ENCODE results near the gene MBTPS1.

DNA sequence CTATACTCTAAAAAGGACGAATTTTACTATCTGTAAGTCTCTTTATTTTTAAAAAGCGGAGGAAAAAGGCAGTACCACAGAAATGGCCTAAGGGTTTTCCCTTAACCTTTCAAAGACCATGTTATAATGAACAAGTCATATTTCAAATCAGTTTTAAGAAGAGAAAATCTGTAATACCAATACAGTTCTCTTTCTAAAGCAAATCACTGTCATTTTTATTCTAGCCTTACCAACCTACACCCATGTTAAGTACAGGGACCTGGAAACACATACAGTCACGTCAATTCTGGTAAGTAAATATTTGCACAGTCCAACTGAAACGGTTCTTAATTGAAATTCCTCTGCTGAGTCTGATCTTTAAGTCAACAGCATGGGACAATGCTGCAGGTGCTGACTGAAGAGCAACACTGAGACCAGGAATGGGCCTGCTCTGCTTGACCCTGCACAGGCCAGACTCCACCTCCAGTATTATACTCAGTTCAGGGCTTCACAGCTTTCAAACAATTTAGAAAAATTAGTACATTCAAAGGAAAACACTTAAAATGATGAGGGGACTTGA lies 20.2 kb downstream of the MBTPS1 start:
- TF ChIP-seq, protein P1, sequence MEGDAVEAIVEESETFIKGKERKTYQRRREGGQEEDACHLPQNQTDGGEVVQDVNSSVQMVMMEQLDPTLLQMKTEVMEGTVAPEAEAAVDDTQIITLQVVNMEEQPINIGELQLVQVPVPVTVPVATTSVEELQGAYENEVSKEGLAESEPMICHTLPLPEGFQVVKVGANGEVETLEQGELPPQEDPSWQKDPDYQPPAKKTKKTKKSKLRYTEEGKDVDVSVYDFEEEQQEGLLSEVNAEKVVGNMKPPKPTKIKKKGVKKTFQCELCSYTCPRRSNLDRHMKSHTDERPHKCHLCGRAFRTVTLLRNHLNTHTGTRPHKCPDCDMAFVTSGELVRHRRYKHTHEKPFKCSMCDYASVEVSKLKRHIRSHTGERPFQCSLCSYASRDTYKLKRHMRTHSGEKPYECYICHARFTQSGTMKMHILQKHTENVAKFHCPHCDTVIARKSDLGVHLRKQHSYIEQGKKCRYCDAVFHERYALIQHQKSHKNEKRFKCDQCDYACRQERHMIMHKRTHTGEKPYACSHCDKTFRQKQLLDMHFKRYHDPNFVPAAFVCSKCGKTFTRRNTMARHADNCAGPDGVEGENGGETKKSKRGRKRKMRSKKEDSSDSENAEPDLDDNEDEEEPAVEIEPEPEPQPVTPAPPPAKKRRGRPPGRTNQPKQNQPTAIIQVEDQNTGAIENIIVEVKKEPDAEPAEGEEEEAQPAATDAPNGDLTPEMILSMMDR (IDR thresholded peaks at IDR 0.05) = no peak
- TF ChIP-seq ESRRA (IDR thresholded peaks at IDR 0.05; ENCODE audit: borderline replicate concordance, low read length) (no peak), RFX5 (IDR thresholded peaks at IDR 0.05) (no peak), POLR2A (IDR thresholded peaks at IDR 0.05; ENCODE audit: low read length) (no peak), EP300 (IDR thresholded peaks at IDR 0.05) (no peak), POLR2AphosphoS2 (conservative IDR thresholded peaks at IDR 0.05; ENCODE audit: low read length) (no peak), RAD21 (conservative IDR thresholded peaks at IDR 0.05 in 1 of 2, IDR thresholded peaks at IDR 0.05 in 1 of 2) (no peak), REST (IDR thresholded peaks at IDR 0.05) (no peak), FOXS1 (CRISPR knock-in tag; IDR thresholded peaks at IDR 0.05) (no peak), CBX8 (IDR thresholded peaks at IDR 0.05) (no peak), FOSL2 (IDR thresholded peaks at IDR 0.05) (no peak), FOSL2 (CRISPR knock-in tag; IDR thresholded peaks at IDR 0.05) (0 out of 2 replicates have a peak, but pooled peaks have one; percentile 14), MAX (IDR thresholded peaks at IDR 0.05) (no peak), USF2 (IDR thresholded peaks at IDR 0.05) (no peak)
